Sigmoid colon (tissue), 7 donors: ENCODE results near the gene ARGLU1. TPM values are rescaled to one million over a fixed set of nuclear protein-coding genes. Genes with fewer than 3 reads are reported as not detected.
A peak's percentile ranks its signal among the peaks of the same experiment; 100 is the strongest.

ENCODE experiments used
- DNase-seq: peaks from one replicate; pipeline ENCODE4 v3.0.0-alpha.2; 2019
- H3K27ac ChIP-seq, 4 donors: fragments of 200-600 bp; sonication (generic); one replicate each; pipeline ENCODE4 v1.5.1; 2016 to 2019; ENCODE audit warnings: mild to moderate bottlenecking in 1 of 4
- H3K27me3 ChIP-seq, 3 donors: fragments of 200-600 bp; sonication (generic); one replicate each; pipeline ENCODE4 v1.5.1; 2019; ENCODE audit warnings: mild to moderate bottlenecking in 1 of 3
- H3K36me3 ChIP-seq, 4 donors: fragments of 200-600 bp; sonication (generic); one replicate each; pipeline ENCODE4 v1.5.1; 2016 to 2019
- H3K4me1 ChIP-seq, 4 donors: fragments of 200-600 bp; sonication (generic); one replicate each; pipeline ENCODE4 v1.5.1; 2017 to 2019
- H3K4me3 ChIP-seq, 4 donors: fragments of 200-600 bp; sonication (generic); one replicate each; pipeline ENCODE4 v1.5.1; 2017 to 2019; ENCODE audit warnings: mild to moderate bottlenecking in 2 of 4, moderate library complexity in 1 of 4
- H3K9me3 ChIP-seq, 4 donors: fragments of 200-600 bp in 3 of 4; sonication (generic) in 3 of 4; one replicate each; pipeline versions ENCODE4 v1.5.1 to v1.6.1; 2013 to 2019
- EP300 ChIP-seq, 4 donors: sonication (generic); formaldehyde crosslinking; IDR thresholded peaks; one replicate each; pipeline ENCODE4 v1.6.1; 2017; ENCODE audit warnings: antibody characterized with exemption in 4 of 4
- POLR2A ChIP-seq, 2 donors: fragments of 450-650 bp; IDR thresholded peaks; one replicate each; pipeline ENCODE4 v1.6.1; 2016; ENCODE audit warnings: antibody characterized with exemption in 2 of 2, mild to moderate bottlenecking in 2 of 2, moderate library complexity in 2 of 2
- POLR2AphosphoS5 ChIP-seq, 4 donors: sonication (generic); formaldehyde crosslinking; IDR thresholded peaks; one replicate each; pipeline ENCODE4 v1.6.1; 2017; ENCODE audit warnings: antibody characterized with exemption in 4 of 4
- WGBS, 2 donors: extraction: QIAGEN DNeasy Blood & Tissue Kit; methylation state at CpG; one replicate each; pipeline ENCODE4 v1.1.7; 2013; 5-methylcytosine and 5-hydroxymethylcytosine counted together
- intact Hi-C: fragments of 100-400 bp; cut with DNase I; formaldehyde crosslinking; loops from one replicate; pipeline ENCODE4 v1.15.1; 2023
- polyA plus RNA-seq, 3 donors: library from polyadenylated mRNA; stranded (reverse); fragments of 200-250 nt; gene quantifications; one replicate each; pipeline ENCODE4 v1.2.3, GENCODE V29; 2013
- total RNA-seq, 4 donors: library from RNA; depleted of rRNA; stranded (reverse); fragments of >200 nt; gene quantifications; one replicate each; pipeline ENCODE4 v1.1.0, GENCODE V29; 2016
- TF ChIP-seq, protein P1 (sequence below), 4 experiments: fragments of 450-650 bp in 3 of 4; fragments of 200-600 bp in 1 of 4; IDR thresholded peaks; one replicate each; pipeline ENCODE4 v1.5.1; 2016 to 2019; ENCODE audit warnings: antibody characterized with exemption in 4 of 4, mild to moderate bottlenecking in 3 of 4, moderate library complexity in 2 of 4
- donor health status: healthy with polysubstance abuse.
- donor health status: Bipolar disorder and iron deficiency.
- donor health status: healthy.

The ARGLU1 gene
- total and polyA plus RNA-seq, 7 donors: 7.8 to 196 (median 88.1) TPM

DNA sequence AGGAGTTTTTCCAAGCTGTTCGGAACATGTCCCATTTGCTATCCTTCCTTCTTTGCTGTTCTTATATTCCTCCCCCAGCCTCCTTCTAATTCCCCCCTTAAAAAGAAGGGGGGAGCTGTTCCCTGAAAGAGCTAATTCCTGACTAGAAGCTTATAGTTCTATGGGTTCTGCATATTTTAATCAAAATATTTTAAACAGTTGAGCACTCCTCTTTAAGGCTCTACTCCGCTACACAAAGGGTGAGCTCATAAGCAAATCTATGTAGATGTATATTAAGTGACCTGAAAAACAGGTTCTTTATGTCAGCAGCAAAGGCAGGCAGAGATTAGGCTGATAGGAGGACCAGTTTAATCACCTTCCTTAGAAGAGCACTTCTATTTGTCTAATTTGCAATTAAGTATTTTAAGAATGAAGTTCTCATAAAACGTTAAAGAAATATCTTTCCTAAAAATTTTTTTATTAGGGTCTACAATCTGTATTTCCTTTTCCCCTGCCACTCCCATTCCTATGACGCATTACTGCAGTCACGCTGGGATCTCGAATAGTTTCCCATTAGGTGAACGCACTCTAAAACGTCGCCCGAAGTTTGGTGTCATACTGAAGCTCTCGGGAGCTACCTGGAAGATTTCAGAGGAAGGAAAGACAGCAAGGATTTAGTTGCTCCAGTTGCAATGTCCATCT, 37.6 kb downstream of the ARGLU1 start:
- 38 to 79% methylated on average over 11 of the region's 11 CpGs for WGBS, 2 donors
- TF ChIP-seq, protein P1, sequence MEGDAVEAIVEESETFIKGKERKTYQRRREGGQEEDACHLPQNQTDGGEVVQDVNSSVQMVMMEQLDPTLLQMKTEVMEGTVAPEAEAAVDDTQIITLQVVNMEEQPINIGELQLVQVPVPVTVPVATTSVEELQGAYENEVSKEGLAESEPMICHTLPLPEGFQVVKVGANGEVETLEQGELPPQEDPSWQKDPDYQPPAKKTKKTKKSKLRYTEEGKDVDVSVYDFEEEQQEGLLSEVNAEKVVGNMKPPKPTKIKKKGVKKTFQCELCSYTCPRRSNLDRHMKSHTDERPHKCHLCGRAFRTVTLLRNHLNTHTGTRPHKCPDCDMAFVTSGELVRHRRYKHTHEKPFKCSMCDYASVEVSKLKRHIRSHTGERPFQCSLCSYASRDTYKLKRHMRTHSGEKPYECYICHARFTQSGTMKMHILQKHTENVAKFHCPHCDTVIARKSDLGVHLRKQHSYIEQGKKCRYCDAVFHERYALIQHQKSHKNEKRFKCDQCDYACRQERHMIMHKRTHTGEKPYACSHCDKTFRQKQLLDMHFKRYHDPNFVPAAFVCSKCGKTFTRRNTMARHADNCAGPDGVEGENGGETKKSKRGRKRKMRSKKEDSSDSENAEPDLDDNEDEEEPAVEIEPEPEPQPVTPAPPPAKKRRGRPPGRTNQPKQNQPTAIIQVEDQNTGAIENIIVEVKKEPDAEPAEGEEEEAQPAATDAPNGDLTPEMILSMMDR (IDR thresholded peaks at IDR 0.05): no peak
- peak in 1 of 4 donors; percentile 14 for TF ChIP-seq POLR2AphosphoS5 (IDR thresholded peaks at IDR 0.05)
- DNase-seq: no peak
- no peaks in the 10 kb centered on the region for H3K27me3 ChIP-seq
- intact Hi-C loops: loop anchor here (5.0 to 10.0 kb wide), 3 partner anchors 186 to 1086 kb away; no protein-coding TSS in a partner anchor
- H3K9me3 ChIP-seq: no peaks in the 10 kb centered on the region
- no peaks in the 10 kb centered on the region for H3K36me3 ChIP-seq
- peaks cover 0 to 62% (median 37%) of the 10 kb centered on the region in 4 donors for H3K4me1 ChIP-seq
- peak overlapping the region in 3 of 4 donors; percentile 25 to 93 (median 90) for H3K27ac ChIP-seq
- peak overlapping the region in 1 of 4 donors; percentile 81 for H3K4me3 ChIP-seq

DNA sequence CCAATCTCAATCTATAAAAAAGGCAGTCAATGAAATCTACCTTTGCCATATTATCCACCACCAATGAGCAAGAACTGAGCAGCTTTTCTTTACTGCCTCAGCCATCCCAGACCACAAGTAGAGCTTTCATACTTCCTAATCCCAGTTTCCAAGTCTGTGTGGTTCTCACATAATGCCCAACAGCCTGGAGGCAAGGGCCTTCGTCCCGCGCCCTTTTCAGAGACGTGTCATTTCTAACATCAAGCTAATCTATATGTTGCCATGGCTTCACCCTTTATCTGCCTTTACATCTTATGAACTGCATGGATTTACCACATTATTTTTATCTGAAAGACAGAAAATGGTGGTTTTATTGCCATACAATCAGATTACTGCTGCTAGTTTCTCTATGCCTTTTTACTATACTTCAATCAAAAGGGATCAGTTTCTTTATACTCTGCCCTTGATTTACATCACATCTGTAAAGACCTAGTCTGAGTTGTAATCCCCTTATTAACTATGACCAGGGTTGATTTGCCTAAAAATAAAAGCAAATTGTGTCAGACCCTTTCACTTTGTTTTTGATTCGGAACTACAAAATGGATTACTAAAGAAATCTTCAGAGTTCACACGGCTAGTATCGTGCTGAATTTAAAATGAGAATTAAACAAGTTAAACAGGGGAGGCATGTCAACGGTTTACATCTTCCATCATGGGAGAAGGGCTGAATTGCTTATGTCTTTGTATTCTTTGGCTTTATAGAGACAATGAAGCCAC, 38.3 kb downstream of the ARGLU1 start:
- H3K4me3 ChIP-seq: no peak overlapping the region
- TF ChIP-seq POLR2A (IDR thresholded peaks at IDR 0.05): no peak
- TF ChIP-seq, protein P1 (IDR thresholded peaks at IDR 0.05): no peak
- no peak for TF ChIP-seq POLR2AphosphoS5 (IDR thresholded peaks at IDR 0.05)
- TF ChIP-seq EP300 (IDR thresholded peaks at IDR 0.05): no peak

DNA sequence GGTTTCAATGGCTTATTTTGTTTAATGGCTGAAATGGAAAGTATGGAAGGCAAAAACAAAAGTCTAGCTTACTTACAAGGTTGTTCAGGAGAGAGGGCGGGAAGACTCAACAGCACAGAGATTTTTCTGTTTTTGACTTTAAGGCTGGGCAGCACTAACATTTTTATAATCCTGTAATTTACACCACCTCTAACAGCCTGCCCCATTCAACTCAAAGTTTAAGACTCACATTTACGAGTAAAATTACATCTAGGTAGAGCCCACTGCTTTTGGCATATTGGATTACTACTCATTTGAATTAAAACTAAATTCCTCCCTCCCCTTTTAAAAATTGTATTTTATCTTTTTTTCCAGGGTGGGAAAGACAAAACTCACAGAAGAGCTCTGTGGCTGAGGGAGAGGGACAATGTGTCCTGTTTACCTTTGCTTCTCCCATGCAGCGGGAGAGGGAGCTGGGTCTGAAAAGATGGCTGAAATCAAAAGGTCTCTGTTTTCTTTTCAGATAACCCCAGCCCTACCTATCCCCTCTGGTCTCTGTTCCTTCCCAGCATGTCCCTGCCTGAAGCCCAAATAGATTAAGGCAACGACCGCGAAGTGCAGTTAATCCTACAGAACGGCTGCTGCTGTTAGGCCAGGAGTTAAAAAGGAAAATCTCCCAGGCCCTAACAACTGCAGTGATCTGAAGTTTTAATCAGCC, 39.1 kb downstream of the ARGLU1 start:
- Histone ChIP-seq H3K4me3 (no peak overlapping the region), H3K9me3 (no peaks in the 10 kb centered on the region), H3K27me3 (no peaks in the 10 kb centered on the region), H3K4me1 (peaks cover 0 to 66% (median 40%) of the 10 kb centered on the region in 4 donors), H3K27ac (peak overlapping the region in 1 of 4 donors; percentile 90), H3K36me3 (no peaks in the 10 kb centered on the region)
- intact Hi-C loops: no loop called here
- 20 to 79% methylated on average over 7 of the region's 7 CpGs for WGBS, 2 donors
- TF ChIP-seq POLR2AphosphoS5 (IDR thresholded peaks at IDR 0.05) (no peak), POLR2A (IDR thresholded peaks at IDR 0.05) (no peak), EP300 (IDR thresholded peaks at IDR 0.05) (no peak)
- TF ChIP-seq, protein P1 (IDR thresholded peaks at IDR 0.05): no peak
- DNase-seq: no peak

More for the DNA sequence above, 38.3 kb downstream of the ARGLU1 start:
- peaks cover 0 to 66% (median 40%) of the 10 kb centered on the region in 4 donors for H3K4me1 ChIP-seq
- intact Hi-C loops: loop anchor here (5.0 to 10.0 kb wide), 3 partner anchors 185 to 1085 kb away; no protein-coding TSS in a partner anchor
- no peak for DNase-seq
- WGBS, 2 donors: 37 to 85% methylated on average over 8 of the region's 8 CpGs
- H3K27ac ChIP-seq: peak overlapping the region in 2 of 4 donors; percentile 90 to 93
- no peaks in the 10 kb centered on the region for H3K27me3 ChIP-seq
- H3K9me3 ChIP-seq: no peaks in the 10 kb centered on the region
- no peaks in the 10 kb centered on the region for H3K36me3 ChIP-seq

DNA sequence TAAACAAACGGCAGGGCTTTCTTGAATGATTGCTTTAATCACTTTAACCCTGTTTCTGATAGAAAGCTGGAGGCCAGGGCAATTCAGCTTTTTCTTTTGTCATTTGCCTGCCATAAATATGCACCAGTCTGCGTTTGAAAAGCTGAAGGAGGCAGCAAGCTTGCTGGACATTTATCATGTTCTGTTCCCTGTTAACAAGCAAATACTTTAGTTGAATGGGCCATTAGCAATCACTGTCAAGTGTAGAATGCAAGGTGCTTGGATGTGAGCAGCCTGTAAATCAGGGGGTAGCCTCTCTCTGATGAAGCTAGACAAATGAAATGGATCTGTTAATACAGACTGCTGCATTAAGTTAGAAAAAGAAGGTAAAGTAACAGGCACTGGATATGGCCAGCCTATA, 40.1 kb downstream of the ARGLU1 start:
- TF ChIP-seq, protein P1 (IDR thresholded peaks at IDR 0.05): no peak
- TF ChIP-seq POLR2AphosphoS5 (IDR thresholded peaks at IDR 0.05) (no peak), EP300 (IDR thresholded peaks at IDR 0.05) (no peak), POLR2A (IDR thresholded peaks at IDR 0.05) (no peak)
- Histone ChIP-seq H3K4me1 (peaks cover 0 to 75% (median 49%) of the 10 kb centered on the region in 4 donors), H3K27ac (peak overlapping the region in 2 of 4 donors; percentile 4 to 37), H3K27me3 (no peaks in the 10 kb centered on the region), H3K9me3 (no peaks in the 10 kb centered on the region), H3K36me3 (no peaks in the 10 kb centered on the region), H3K4me3 (no peak overlapping the region)
- intact Hi-C loops: no loop called here
- DNase-seq: no peak
- WGBS, 2 donors: 17 to 61% methylated on average over 2 of the region's 2 CpGs
